NCI-H524 (cell line): ENCODE measurements around the gene TSPAN12.
"Not testable (repeated sequence)": the region's sequence is repeated elsewhere in the genome, so short reads cannot be mapped to it uniquely, and the experiment has no call there.

Experiments used
- DNase-seq, 2 experiments: peaks; one replicate each; lab custom pipeline; 2025; lab: John Stamatoyannopoulos, UW

Gene TSPAN12

GRCh38 chr7:120805636-120806388 is 52.1 kb downstream of the TSPAN12 start:
- peak; percentile 59 to 73 for DNase-seq

- DNase-seq: no peak
These were observed 55.2 kb downstream of the TSPAN12 start for GRCh38 chr7:120802751-120803150.

- DNase-seq: no peak
These were observed 58.0 kb downstream of the TSPAN12 start for GRCh38 chr7:120799813-120800475.

GRCh38 chr7:120799147-120799546 is 58.8 kb downstream of the TSPAN12 start:
- no peak for DNase-seq

- DNase-seq: no peak
These were observed 60.8 kb downstream of the TSPAN12 start for GRCh38 chr7:120797026-120797645.

- no peak for DNase-seq
These were observed 63.7 kb downstream of the TSPAN12 start for GRCh38 chr7:120794106-120794729.

- DNase-seq: no peak
These were observed 64.6 kb downstream of the TSPAN12 start for GRCh38 chr7:120793213-120793936.

GRCh38 chr7:120792861-120793130 is 65.1 kb downstream of the TSPAN12 start:
- DNase-seq: no peak

- DNase-seq: peak; percentile 33 to 63
These were observed 65.7 kb downstream of the TSPAN12 start for GRCh38 chr7:120792091-120792860.

GRCh38 chr7:120785095-120785494 is 72.8 kb downstream of the TSPAN12 start:
- no peak for DNase-seq

- no peak for DNase-seq
These were observed 74.2 kb downstream of the TSPAN12 start for GRCh38 chr7:120783721-120784120.

GRCh38 chr7:120783273-120783672 is 74.7 kb downstream of the TSPAN12 start:
- DNase-seq: no peak

GRCh38 chr7:120781924-120782323 is 76.0 kb downstream of the TSPAN12 start:
- DNase-seq: not testable (repeated sequence)

GRCh38 chr7:120780938-120781337 is 77.0 kb downstream of the TSPAN12 start:
- no peak for DNase-seq

- DNase-seq: not testable (repeated sequence)
These were observed 77.5 kb downstream of the TSPAN12 start for GRCh38 chr7:120780451-120780850.

GRCh38 chr7:120779078-120779477 is 78.9 kb downstream of the TSPAN12 start:
- DNase-seq: not testable (repeated sequence)

GRCh38 chr7:120775755-120776154 is 82.2 kb downstream of the TSPAN12 start:
- DNase-seq: peak; percentile 31 to 68

GRCh38 chr7:120774481-120774880 is 83.5 kb downstream of the TSPAN12 start:
- no peak for DNase-seq

GRCh38 chr7:120770206-120770605 is 87.7 kb downstream of the TSPAN12 start:
- DNase-seq: no peak

- no peak for DNase-seq
These were observed 97.1 kb downstream of the TSPAN12 start for GRCh38 chr7:120760851-120761250.

- DNase-seq: no peak
These were observed 97.9 kb downstream of the TSPAN12 start for GRCh38 chr7:120760050-120760449.
